A549 (cell line): ENCODE data around the gene KCP. TPM values are rescaled to one million over a fixed set of nuclear protein-coding genes. Genes with fewer than 3 reads are reported as not detected.

Experiments used
- ATAC-seq, 2 experiments: fragments of 200-7000 bp in 1 of 2; fragments of >200 bp in 1 of 2; cut with Nextera tagmentation in 1 of 2; cut with Tn5 transposase in 1 of 2; 3 replicates each; pipeline versions ENCODE4 v1.8.0 to v1.9.1; 2018 to 2020; ENCODE audit warnings: mild to moderate bottlenecking in 1 of 2, moderate library complexity in 1 of 2
- CTCF ChIA-PET: fragments of 300-600 bp; sonication (Branson Sonifier 250); formaldehyde crosslinking; extraction: SDS; loops from one replicate; lab custom pipeline; 2021; ENCODE audit warnings: antibody characterized with exemption, inconsistent platforms; lab: Yijun Ruan, JAX
- POLR2A ChIA-PET: fragments of 350-600 bp; formaldehyde crosslinking; extraction: SDS; loops from one replicate; lab custom pipeline; 2021; ENCODE audit warnings: antibody characterized with exemption, inconsistent platforms; lab: Yijun Ruan, JAX
- DNase-seq, 2 experiments: peaks; one replicate each; pipeline versions ENCODE4 v3.0.0 to v3.0.0-alpha.2; 2011 to 2016; ENCODE audit warnings: low read depth in 1 of 2, low spot score in 1 of 2
- FAIRE-seq: peaks from 2 replicates; lab custom pipeline; 2011; peaks lifted over from hg19 to GRCh38; lab: Jason Lieb, UNC
- H3K27ac ChIP-seq, 2 experiments: fragments of >200 bp; sonication (Bioruptor Twin); formaldehyde crosslinking; 3 replicates each; pipeline ENCODE4 v1.5.1; 2016 to 2017
- H3K4me1 ChIP-seq: fragments of >200 bp; sonication (Bioruptor Twin); formaldehyde crosslinking; 3 replicates; pipeline ENCODE4 v1.6.1; 2016
- H3K4me2 ChIP-seq: fragments of >200 bp; sonication (Bioruptor Twin); formaldehyde crosslinking; 3 replicates; pipeline ENCODE4 v1.6.1; 2016
- H3K4me3 ChIP-seq: fragments of >200 bp; sonication (Bioruptor Twin); formaldehyde crosslinking; 3 replicates; pipeline ENCODE4 v1.5.1; 2016
- H3K9me3 ChIP-seq: fragments of >200 bp; sonication (Bioruptor Twin); formaldehyde crosslinking; 3 replicates; pipeline ENCODE4 v1.6.1; 2016
- ATOH8 ChIP-seq: fragments of 250-450 bp; sonication (Bioruptor Pico); IDR thresholded peaks from 2 replicates; pipeline ENCODE4 v1.5.0; 2020; ENCODE audit warnings: low read depth, mild to moderate bottlenecking, moderate library complexity
- BHLHE40 ChIP-seq: IDR thresholded peaks from 2 replicates; pipeline ENCODE4 v1.6.1; 2012; ENCODE audit warnings: low read depth, low read length, inconsistent platforms
- CBX2 ChIP-seq: fragments of 200-600 bp; sonication (generic); IDR thresholded peaks from 2 replicates; pipeline ENCODE4 v1.6.1; 2016; ENCODE audit warnings: low read depth, mild to moderate bottlenecking, borderline replicate concordance
- CEBPB ChIP-seq, 2 experiments: fragments of >200 bp in 1 of 2; sonication (Bioruptor Twin) in 1 of 2; formaldehyde crosslinking in 1 of 2; IDR thresholded peaks; 2 replicates each; pipeline ENCODE4 v1.6.1; 2012 to 2016
- CTCF ChIP-seq: fragments of >200 bp; sonication (Bioruptor Twin); formaldehyde crosslinking; IDR thresholded peaks from 3 replicates; pipeline ENCODE4 v1.5.1; 2016
- ESRRA ChIP-seq: fragments of 150-350 bp; IDR thresholded peaks from 2 replicates; pipeline ENCODE4 v1.6.1; 2014; ENCODE audit warnings: mild to moderate bottlenecking, low read length, borderline replicate concordance
- FOSB ChIP-seq: fragments of 250-450 bp; sonication (Bioruptor Pico); IDR thresholded peaks from 2 replicates; pipeline ENCODE4 v1.5.0; 2020; ENCODE audit warnings: mild to moderate bottlenecking, moderate library complexity
- FOXS1 ChIP-seq: fragments of 250-450 bp; sonication (Bioruptor Pico); IDR thresholded peaks from 2 replicates; pipeline ENCODE4 v1.5.0; 2020; ENCODE audit warnings: mild to moderate bottlenecking, moderate library complexity
- HES2 ChIP-seq: fragments of >200 bp; sonication (Bioruptor Twin); formaldehyde crosslinking; IDR thresholded peaks from 2 replicates; pipeline ENCODE4 v1.6.1; 2016
- HEYL ChIP-seq: fragments of 250-450 bp; sonication (Bioruptor Pico); IDR thresholded peaks from 2 replicates; pipeline ENCODE4 v1.8.0; 2021; ENCODE audit warnings: mild to moderate bottlenecking, moderate library complexity
- HOXB13 ChIP-seq: fragments of 250-450 bp; sonication (Bioruptor Pico); IDR thresholded peaks from 2 replicates; pipeline ENCODE4 v1.5.0; 2020; ENCODE audit warnings: low read depth, mild to moderate bottlenecking, moderate library complexity
- HOXB5 ChIP-seq: fragments of 250-450 bp; sonication (Bioruptor Pico); IDR thresholded peaks from 2 replicates; pipeline ENCODE4 v1.5.0; 2020; ENCODE audit warnings: mild to moderate bottlenecking, moderate library complexity
- JUN ChIP-seq, 2 experiments: fragments of >200 bp; sonication (Bioruptor Twin); formaldehyde crosslinking; IDR thresholded peaks; 2 replicates in 1 of 2; 3 replicates in 1 of 2; pipeline ENCODE4 v1.6.1; 2016 to 2017
- JUNB ChIP-seq: fragments of >200 bp; sonication (Bioruptor Twin); formaldehyde crosslinking; IDR thresholded peaks from 2 replicates; pipeline ENCODE4 v1.6.1; 2016
- KDM1A ChIP-seq: fragments of 200-600 bp; sonication (generic); IDR thresholded peaks from 2 replicates; pipeline ENCODE4 v1.6.1; 2016; ENCODE audit warnings: low read depth, mild to moderate bottlenecking
- KDM5A ChIP-seq: fragments of 200-600 bp; sonication (generic); IDR thresholded peaks from 2 replicates; pipeline ENCODE4 v1.6.1; 2016; ENCODE audit warnings: antibody characterized with exemption, mild to moderate bottlenecking
- MAFK ChIP-seq: fragments of 450-650 bp; IDR thresholded peaks from 2 replicates; pipeline ENCODE4 v1.6.1; 2014; ENCODE audit not compliant: partially characterized antibody
- MYC ChIP-seq: IDR thresholded peaks from 2 replicates; pipeline ENCODE4 v1.6.1; 2012; ENCODE audit warnings: mild to moderate bottlenecking, inconsistent platforms, low read length, improper control_type of control experiment, borderline replicate concordance
- NPAS2 ChIP-seq: fragments of 250-450 bp; sonication (Bioruptor Pico); IDR thresholded peaks from 2 replicates; pipeline ENCODE4 v1.8.0; 2022; ENCODE audit warnings: mild to moderate bottlenecking, moderate library complexity, borderline replicate concordance
- PHF8 ChIP-seq: fragments of 200-600 bp; sonication (generic); IDR thresholded peaks from 2 replicates; pipeline ENCODE4 v1.6.1; 2016; ENCODE audit warnings: low read depth, mild to moderate bottlenecking, antibody characterized with exemption, moderate library complexity, borderline replicate concordance
- POLR2AphosphoS2 ChIP-seq: conservative IDR thresholded peaks from 2 replicates; pipeline ENCODE4 v1.6.1; 2012; ENCODE audit warnings: low read length, improper control_type of control experiment, inconsistent platforms
- RAD21 ChIP-seq, 2 experiments: fragments of >200 bp in 1 of 2; sonication (Bioruptor Twin) in 1 of 2; formaldehyde crosslinking in 1 of 2; IDR thresholded peaks in 1 of 2; conservative IDR thresholded peaks in 1 of 2; 2 replicates in 1 of 2; 3 replicates in 1 of 2; pipeline ENCODE4 v1.6.1; 2012 to 2018; ENCODE audit warnings: inconsistent platforms in 1 of 2
- RARB ChIP-seq: fragments of 250-450 bp; sonication (Bioruptor Pico); IDR thresholded peaks from 2 replicates; pipeline ENCODE4 v1.8.0; 2021; ENCODE audit warnings: mild to moderate bottlenecking, moderate library complexity
- RCOR1 ChIP-seq: fragments of 150-350 bp; IDR thresholded peaks from 2 replicates; pipeline ENCODE4 v1.6.1; 2014; ENCODE audit warnings: antibody characterized with exemption, low read length, low read depth
- RFX5 ChIP-seq: fragments of 450-650 bp; IDR thresholded peaks from 2 replicates; pipeline ENCODE4 v1.7.1; 2014; ENCODE audit warnings: antibody characterized with exemption, mild to moderate bottlenecking, moderate library complexity
- RNF2 ChIP-seq: fragments of 200-600 bp; sonication (generic); IDR thresholded peaks from 2 replicates; pipeline ENCODE4 v1.6.1; 2016; ENCODE audit warnings: low read depth, mild to moderate bottlenecking, antibody characterized with exemption, moderate library complexity, borderline replicate concordance
- WGBS: methylation state at CpG from one replicate; pipeline ENCODE4 v1.1.6; 2017; ENCODE audit errors: missing lambda C conversion rate; 5-methylcytosine and 5-hydroxymethylcytosine counted together
- polyA plus RNA-seq, 4 experiments: library from polyadenylated mRNA; depleted of rRNA in 3 of 4; stranded (reverse); fragments of >200 nt; fragmentation: RNase III in 1 of 4; extraction: RNeasy Plus Mini Kit Qiagen cat#74134 plus additional on column Dnase treatment in 1 of 4; gene quantifications; 2 replicates in 3 of 4; 3 replicates in 1 of 4; pipeline ENCODE4 v1.2.3, GENCODE V29; 2011 to 2017
- TF ChIP-seq, protein P1 (sequence below): IDR thresholded peaks from 2 replicates; pipeline ENCODE4 v1.6.1; 2012

The KCP gene
- polyA plus RNA-seq, 2 of the 4 experiments (the other 2 are of a cell fraction): 0.14 TPM; not detected in 1

- Histone ChIP-seq H3K4me3 (no peak overlapping the region), H3K4me2 (no peak overlapping the region), H3K4me1 (no peaks in the 10 kb centered on the region), H3K9me3 (no peaks in the 10 kb centered on the region)
- CTCF ChIA-PET: interaction anchor here (0.8 to 9.4 kb wide), 14 partner anchors 11 to 531 kb away, joined by 3 to 225 read pairs (median 5); partner anchors contain the start of gene ATP6V1F
- FAIRE-seq: no peak
- DNase-seq: no peak
- 57% methylated on average over 11 of the region's 14 CpGs for WGBS
- POLR2A ChIA-PET: no interaction called here
- TF ChIP-seq HES2 (no peak), ESRRA (no peak), CEBPB (IDR thresholded peaks at IDR 0.05) (no peak), CBX2 (no peak), NPAS2 (no peak), BHLHE40 (no peak), JUNB (no peak), KDM5A (no peak), FOXS1 (CRISPR knock-in tag) (no peak), KDM1A (no peak), POLR2AphosphoS2 (no peak), PHF8 (no peak), MAFK (no peak), HOXB13 (no peak), RFX5 (no peak), HEYL (CRISPR knock-in tag) (no peak), RNF2 (no peak), RARB (CRISPR knock-in tag) (no peak)
- TF ChIP-seq, protein P1, sequence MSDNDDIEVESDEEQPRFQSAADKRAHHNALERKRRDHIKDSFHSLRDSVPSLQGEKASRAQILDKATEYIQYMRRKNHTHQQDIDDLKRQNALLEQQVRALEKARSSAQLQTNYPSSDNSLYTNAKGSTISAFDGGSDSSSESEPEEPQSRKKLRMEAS: no peak
- TF ChIP-seq, all 56 proteins: peak for 0
- H3K27ac ChIP-seq: no peak overlapping the region
- ATAC-seq: no peak
Observed at GRCh38 chr7:128878226-128879105, 32.0 kb downstream of the KCP start.

DNA sequence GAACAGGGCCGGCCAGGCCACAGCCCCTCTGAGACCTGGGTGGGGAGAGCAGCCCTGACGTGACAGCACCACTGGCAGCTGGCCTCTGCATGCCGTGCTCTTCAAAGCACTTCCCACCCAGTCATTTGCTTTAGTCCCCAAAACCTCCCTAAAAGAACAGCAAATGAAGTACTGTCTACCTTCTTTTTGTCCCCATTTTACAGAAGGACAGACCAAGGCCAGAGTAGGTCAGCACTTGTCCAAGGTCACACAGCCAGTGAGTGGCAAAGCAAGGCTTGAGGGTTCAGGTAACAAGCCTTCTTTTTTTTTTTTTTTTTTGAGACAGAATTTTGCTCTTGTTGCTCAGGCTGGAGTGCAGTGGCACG lies 32.8 kb downstream of the KCP start:
- WGBS: 70% methylated on average over 4 of the region's 4 CpGs
- Histone ChIP-seq H3K9me3 (no peaks in the 10 kb centered on the region), H3K4me3 (no peak overlapping the region), H3K4me2 (no peak overlapping the region), H3K27ac (no peak overlapping the region), H3K4me1 (no peaks in the 10 kb centered on the region)
- no peak for FAIRE-seq
- no peak for ATAC-seq
- ChIA-PET CTCF (interaction anchor here (1.6 to 4.1 kb wide), 2 partner anchors 451 to 530 kb away, joined by 6 to 39 read pairs; no protein-coding TSS in a partner anchor), POLR2A (no interaction called here)
- TF ChIP-seq HES2: no peak
- no peak for TF ChIP-seq RAD21 (conservative IDR thresholded peaks at IDR 0.05 in 1 of 2, IDR thresholded peaks at IDR 0.05 in 1 of 2)
- no peak for TF ChIP-seq ESRRA
- DNase-seq: no peak

DNA sequence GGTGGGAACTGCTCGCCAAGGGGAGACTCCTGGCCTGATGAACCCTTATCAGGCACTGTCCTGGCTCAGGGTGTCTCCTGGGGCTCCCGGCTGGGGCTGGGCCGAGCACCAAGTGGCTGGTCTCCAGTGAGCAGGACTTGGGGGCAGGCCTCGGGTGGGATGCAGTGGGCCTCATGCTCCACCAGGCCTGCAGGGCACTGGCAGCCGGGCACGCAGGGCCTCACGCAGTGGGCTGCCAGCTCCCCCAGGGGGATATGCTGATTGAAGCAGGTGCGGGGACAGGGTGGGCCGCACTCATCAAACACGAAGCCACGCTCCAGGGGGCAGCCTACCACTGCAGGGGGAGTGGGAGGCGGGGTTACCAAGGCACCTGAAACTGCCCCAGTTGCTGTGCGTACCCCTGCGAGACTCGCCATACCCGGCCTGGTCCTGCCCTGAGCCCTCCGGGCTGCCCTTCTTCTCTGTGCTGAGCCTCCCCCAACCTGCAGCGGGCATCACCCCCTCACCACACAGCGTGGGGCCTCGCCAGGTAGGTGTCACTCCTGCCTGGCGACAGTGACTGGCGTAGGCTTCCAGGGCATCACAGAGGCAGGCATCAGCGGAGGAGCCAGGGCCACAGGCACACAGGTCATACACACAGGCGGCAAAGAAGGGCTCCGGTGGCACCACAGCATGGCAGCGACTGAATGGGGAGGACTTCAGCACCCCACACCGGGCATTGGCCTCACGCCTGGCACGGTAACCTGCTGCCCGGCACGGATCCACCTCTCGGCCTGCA lies 33.3 kb downstream of the KCP start:
- DNase-seq (no peak), ATAC-seq (no peak), FAIRE-seq (no peak)
- 85% methylated on average over 12 of the region's 32 CpGs for WGBS
- POLR2A ChIA-PET: no interaction called here
- TF ChIP-seq JUN (IDR thresholded peaks at IDR 0.05) (no peak), FOSB (CRISPR knock-in tag) (no peak), RCOR1 (no peak), ATOH8 (no peak), CTCF (no peak), HOXB5 (CRISPR knock-in tag) (no peak), MYC (no peak)
- Histone ChIP-seq H3K9me3 (no peaks in the 10 kb centered on the region), H3K4me2 (no peak overlapping the region), H3K4me1 (no peaks in the 10 kb centered on the region), H3K4me3 (no peak overlapping the region), H3K27ac (no peak overlapping the region)
- CTCF ChIA-PET: no interaction called here
